ENCODE data around the gene NLGN1.
"Not testable (repeated sequence)": the region's sequence is repeated elsewhere in the genome, so short reads cannot be mapped to it uniquely, and the experiment has no call there.

NLGN1 gene

DNA sequence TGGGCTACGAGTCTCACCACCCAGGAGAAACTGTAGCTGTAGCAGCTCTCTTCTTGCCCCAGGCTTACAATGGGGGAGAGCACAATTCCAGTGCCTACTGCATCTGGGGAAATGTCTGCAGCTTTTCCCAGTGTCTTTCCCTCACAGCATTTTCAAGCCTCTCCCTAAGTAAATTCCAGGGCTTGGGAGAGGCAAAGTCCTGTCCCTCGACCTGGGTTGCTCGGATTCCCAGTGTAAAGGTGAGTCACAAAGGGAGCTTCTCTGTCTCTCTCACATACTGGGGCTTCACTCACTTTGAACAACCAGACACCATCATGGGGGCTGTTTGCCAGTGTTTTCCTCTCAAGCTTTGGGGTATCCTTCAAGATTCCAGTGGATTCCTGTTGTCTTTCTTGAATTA is 772.2 kb downstream of the NLGN1 start:
- DNase-seq (ENCODE audit: low spot score): no peak

DNA sequence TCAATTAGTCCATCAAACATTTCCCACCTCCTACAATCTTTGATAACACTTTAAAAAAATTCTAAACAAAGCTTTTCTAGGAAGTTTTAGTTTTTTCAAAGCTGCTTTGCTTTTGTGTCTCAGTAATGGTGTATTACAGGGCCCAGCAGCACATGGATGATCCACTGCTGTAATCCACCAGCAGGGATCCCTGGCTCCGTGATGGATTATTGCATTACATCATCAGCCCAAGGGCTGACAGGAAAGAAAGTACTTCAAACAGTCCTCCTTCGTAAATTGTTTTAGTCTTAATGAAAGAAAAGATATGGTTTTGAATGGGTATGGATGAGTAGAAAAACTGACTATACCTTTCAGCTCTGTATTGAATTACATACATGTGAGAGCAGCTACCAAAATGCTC is 772.7 kb downstream of the NLGN1 start:
- DNase-seq (ENCODE audit: low spot score): no peak

DNA sequence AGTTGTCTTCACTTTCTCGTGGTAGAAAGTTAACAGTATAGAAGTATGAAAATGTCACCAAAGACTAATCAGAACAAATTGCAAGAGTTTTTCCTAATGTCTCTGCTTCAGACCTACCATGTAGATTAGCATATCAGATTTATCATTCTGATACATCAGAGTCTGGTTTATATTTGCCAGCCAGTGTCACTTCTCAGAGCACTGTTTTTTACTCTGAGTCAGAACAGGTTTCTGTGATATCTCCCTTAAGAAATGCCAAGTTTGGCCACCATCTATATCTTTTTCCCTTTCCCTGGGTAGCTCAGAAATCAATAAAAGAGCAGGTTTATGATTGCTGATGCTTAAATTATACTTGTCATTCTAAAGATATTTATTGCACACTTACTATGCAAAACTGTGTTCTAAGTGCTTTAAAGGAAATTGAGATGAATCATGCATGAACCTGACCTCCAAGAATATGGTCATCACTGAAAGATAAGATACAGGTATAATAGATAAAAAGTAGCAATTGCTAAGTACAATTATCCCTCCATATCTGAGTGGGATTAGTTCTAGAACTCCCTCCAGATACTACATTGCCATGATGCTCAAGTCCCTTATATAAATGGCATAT is 788.9 kb downstream of the NLGN1 start:
- no peak for DNase-seq (ENCODE audit: low spot score)

DNA sequence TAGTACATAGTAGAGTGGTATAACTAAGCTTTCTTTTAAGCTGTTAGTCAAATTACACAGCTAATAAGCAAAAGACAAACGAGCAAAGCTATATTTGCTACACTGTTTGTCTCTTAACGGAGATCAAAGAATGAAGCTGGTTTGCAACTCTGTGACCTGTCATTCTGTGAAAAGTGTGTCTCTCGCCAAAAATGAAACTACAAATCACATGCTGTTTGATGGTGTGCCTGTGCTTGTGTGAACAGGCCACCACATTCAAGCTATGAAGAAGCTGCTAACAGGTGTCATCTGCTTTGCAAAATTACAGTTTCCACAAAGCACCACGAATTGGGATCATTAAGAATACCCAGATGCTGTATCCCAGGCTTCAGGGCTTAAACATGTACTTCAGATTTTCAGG is 793.8 kb downstream of the NLGN1 start:
- DNase-seq (ENCODE audit: low spot score): no peak

DNA sequence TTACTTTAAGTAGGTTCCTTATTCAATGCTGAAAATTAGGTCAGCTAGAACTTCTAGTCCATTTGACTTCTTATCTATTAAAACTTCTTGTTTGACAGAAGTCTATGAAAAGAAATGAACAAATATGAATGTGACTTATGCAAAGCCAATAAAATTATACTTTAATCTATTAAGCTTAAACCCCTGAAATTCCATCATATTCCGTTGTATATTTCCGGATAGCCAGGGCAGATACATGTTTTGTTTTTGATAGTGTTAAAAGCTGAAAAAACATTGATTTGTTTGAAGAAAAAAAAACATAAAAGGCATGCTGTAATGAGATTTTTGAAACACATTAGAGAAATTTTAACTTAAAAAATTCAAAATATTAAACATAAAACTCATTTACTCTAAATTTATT is 794.4 kb downstream of the NLGN1 start:
- no peak for DNase-seq (ENCODE audit: low spot score)

DNA sequence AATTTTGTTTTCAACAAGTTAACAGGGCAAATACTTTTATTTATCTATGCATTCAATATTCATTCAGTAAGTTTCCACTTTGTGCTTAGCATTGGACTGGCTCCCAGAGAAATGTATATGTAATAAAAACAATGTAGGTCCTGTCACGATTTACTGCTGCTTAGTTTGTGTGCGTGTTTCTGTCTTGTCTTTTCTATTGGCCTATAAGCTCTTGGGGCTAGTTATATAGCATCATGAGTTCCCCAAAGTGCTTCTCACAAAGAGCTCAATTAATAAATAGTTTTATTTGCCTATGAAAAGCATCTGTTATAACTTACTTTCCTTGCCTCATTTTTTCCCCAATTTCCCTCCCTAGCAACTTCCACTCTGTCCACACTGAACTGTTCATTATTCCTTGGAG is 794.9 kb downstream of the NLGN1 start:
- no peak for DNase-seq (ENCODE audit: low spot score)

DNA sequence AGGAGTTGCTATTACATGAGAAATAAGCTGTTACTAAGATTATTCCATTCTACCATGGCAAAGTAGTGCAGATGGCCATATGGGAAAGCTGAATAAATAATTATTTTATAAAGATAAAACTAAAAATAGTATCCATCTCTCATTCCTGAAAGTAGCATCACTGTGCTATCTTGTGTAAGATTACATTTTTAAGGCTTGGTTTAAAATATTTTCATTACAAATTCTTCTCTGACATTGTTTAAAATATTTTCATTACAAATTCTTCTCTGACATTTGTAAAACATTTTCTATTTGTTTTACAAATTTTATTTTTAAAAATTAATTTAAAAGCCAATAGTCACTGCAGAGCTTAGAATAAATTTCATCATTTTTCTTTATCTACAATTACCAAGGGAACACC is 796.1 kb downstream of the NLGN1 start:
- DNase-seq (ENCODE audit: low spot score): no peak

DNA sequence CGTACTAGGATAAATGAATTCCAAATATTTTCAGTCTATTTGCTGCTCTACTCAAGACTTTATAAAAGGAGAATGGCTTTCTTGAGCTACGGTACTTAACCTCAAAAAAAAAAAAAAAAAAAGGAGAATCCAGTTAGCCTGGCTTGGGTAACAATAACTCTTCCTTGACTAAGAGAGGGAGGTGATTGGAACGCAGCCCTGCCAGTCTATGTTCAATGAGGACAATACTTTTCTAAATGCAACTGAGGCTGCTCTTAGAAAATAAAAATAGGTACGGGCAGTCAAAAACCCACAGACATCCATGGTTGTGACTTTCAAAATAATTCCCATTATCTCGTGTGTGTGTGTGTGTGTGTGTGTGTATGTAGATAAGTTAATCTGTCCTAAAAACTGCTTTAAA is 799.9 kb downstream of the NLGN1 start:
- DNase-seq (ENCODE audit: low spot score): no peak

DNA sequence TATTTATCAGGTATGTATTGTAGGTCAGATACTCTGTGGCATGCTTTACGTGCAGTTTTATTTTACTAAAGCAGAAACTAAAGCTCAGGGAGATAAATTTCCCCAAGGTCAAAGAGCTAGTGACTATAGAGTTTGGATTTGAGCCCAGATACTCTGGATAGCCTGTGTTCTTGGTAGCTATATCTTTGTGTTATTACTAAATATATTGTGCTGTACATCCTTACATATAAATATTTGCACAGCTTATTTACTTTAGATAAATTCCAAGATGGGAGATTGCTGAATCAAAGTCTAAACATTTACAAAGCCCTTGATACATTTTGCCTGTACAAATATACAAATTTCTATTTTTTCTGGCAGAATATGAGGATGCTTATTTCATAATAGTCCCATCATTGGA is 800.7 kb downstream of the NLGN1 start:
- DNase-seq (ENCODE audit: low spot score): no peak

DNA sequence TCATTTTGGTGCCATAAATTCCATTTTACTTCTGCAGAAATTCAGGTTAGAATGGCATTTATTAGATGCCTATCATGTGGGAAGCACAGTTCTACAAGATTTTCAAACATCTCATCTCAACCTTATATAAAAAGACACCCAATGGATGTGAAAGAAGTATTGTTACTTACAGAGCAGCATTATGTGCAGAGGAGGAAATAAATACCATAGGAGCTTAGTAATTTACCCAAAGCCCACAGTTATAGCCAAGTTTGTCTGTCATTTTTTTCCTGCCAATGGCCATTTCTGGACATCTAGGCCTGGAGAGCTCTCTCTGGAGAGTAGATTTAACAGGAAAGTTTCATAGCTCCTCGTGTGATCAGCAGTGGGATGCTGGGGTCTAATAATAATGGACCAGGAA is 802.2 kb downstream of the NLGN1 start:
- DNase-seq (ENCODE audit: low spot score): no peak

DNA sequence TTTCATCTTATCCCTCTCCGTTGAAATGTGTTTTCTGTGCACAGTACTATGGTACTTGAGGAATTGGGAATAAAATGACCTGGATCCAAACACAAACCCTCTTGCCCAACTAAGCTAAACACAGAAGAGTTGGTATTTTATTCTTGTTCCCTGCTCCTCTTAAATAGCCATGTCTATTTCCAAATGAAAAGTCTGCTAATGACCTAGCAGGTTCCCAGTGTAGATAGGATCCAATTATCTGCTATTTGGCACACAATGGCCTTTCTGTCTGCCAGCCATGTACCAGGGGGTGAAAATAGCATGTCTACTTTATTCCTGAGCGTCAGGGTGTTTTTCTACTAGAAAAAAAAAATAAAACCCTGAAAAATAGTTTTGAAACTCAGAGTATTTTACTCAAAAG is 804.6 kb downstream of the NLGN1 start:
- DNase-seq (ENCODE audit: low spot score): no peak

DNA sequence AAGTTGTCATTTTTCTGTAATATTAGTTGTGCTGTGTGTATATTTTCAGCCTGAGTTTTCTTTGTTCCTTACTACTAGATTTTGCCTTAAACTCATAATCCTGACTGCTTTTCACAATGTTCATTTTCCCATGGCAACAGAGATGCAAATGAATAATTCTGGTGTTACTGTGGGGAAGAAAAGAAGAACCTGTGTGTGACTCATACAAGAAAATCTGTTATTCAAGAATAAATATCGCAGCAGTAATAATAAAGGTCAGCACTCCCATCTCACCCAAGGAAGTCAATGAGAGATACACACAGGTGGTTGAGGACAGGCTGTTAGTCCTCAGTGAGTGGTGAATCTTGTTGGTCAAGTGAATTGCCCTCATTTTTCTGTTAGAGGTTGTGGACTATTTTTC is 805.0 kb downstream of the NLGN1 start:
- DNase-seq (ENCODE audit: low spot score): no peak

DNA sequence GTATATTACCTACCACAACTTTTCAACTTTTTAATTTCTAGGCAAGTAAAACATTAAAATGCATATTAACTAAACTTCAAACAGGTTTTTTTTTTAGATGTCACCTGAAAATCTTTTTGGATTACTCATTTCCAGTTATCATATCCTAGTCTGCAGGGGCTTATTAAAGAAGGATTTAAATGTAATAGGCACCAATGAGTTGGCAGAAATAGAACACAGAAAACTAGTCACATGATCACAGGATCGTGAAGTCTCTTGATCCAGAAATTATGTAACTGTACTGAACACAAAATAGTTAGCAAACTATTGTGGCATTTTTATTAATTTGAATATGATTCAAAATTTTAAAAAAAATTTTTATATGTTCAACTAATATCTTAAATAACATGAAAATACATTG is 807.2 kb downstream of the NLGN1 start:
- no peak for DNase-seq (ENCODE audit: low spot score)

DNA sequence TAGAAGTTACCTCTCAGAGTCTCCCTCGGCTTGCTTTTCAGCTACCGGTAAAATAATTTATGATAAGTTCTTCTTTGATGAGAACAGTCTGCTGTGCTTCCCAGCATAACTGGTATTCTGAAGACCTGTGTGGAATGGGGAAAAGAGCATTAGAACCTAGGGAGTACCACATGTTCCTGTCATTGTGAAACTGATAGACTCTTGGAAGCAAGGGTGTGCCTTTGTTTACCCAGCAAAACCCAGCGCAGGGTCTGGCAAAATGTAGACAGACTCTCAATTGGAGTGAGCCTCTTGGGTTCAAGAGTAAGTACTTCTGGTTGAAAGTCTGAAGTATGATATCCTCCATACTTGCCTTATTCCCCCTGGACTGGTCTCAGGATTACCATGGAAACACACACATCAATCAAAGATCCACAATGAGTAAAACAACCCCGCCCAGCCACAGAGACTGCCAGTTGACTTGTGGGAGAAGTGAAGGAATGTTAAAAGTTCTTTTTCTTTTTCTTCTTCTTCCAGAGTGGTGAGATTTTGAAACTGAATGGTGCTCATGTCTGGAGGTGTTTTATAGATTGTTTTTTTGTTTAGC is 809.2 kb downstream of the NLGN1 start:
- DNase-seq (ENCODE audit: low spot score): no peak

DNA sequence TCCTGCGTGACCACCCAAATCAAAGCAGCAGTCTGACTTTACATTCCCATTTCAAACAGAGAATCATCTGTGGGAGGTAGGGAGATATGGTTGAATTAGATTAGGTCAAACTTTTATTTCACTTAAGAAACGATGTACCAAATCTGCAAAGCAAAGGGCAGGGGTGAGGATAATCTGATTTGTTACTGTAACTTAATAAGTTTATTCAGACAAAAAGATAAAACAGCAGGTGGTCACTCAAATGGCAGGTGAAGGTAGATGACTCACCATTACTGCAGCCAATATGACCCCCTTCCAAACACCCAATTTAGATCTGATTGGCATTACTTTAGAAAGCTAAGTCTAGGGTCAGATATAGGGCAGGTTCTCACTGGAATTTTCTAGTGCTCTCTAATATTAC is 810.6 kb downstream of the NLGN1 start:
- no peak for DNase-seq (ENCODE audit: low spot score)

DNA sequence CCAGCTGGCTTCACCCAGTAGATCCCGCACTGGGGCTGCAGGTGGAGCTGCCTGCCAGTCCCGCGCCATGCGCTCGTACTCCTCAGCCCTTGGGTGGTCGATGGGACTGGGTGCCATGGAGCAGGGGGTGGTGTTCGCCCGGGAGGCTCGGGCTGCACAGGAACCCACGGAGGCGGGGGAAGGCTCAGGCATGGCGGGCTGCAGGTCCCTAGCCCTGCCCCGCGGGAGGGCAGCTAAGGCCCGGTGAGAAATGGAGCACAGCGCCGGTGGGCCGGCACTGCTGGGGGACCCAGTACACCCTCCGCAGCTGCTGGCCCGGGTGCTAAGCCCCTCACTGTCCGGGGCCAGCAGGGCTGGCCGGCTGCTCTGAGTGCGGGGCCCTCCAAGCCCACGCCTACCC is 814.4 kb downstream of the NLGN1 start:
- not testable (repeated sequence) for DNase-seq (ENCODE audit: low spot score)

DNA sequence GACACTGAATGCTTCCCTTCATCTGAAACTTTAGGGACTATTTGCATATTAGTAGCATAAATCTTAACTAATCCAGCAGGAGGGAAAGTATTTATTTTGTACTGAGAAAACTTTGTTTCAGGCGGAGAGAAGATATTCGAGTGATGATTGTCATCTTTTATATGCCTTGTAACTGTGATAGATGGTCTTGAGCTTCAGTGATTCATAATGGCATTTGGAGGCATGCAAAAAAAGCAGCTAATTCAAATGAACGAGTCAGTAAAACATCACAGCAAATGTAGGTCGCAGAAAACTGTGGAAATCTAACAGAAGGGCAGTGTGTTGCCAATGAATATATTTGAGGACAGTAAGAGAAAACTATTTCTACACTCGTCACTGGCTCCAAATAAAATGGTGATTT is 817.9 kb downstream of the NLGN1 start:
- DNase-seq (ENCODE audit: low spot score): no peak

DNA sequence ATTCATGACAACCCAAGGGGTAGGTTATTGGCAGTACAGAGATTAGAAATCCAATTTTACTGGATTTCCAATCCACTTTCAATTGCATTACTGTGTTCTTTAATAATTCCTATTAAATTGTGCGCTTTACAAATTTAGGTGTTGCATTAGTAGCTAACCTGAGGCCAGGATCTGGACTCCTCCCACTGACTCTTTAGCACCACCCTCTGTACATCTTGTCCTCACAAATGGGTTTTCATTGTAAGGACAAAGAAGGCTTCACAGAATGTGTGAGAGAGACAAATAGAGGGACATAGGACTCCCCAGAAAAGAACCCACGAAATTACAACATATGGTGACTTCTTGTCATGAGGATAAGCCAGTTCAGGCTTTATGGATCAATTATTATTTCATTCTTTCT is 818.5 kb downstream of the NLGN1 start:
- DNase-seq (ENCODE audit: low spot score): no peak

DNA sequence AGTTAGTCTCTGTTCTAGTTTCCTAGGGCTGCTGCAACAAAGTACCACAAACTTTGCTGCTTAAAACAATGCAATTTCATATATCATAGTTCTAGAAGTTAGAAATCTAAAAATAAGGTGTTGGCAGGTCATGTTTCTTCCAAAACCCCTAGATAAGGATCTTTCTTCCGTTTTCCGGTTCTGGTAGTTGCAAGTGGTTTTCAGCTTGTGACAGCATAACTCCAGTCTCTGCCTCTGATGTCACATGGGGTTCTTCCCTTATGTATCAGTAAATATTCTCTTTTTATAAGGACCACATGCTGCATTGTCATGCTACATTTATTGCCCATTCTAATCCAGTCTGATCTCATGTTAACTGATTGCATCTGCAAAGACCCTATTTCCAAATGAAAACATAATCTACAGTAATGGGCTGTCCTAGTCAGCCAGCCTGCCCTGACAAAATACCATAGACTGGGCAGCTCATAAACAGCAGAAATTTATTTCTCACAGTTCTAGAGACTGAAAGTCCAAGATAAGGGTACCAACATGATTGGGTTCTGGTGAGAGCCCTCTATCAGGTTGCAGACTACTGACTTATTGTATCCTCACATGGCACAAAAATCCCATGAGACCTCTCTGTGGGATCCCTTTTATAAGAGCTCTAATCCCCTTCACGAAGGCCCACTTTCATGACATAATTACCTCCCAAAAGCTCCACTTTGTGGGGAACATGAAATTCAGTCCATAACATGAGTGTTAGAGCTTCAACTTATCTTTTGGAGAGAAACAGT is 819.6 kb downstream of the NLGN1 start:
- DNase-seq (ENCODE audit: low spot score): no peak

DNA sequence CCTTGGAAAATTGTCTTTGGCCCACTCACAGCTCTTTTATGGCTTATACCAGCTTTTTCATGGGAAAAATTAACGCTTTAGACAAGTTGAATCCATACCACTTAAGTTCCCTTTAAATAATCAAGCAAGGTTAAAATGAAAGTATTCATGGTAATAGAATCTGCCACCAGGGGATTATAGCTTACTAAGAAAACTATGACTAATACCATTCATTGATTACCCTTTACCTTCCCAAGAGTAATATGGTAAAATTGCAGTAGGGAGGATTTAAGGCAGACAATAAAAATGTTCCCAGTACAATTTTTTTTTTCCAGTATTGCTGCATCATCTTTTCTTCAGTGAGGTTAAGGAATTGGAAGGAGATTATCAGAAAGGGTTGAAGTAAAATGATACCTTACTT is 820.5 kb downstream of the NLGN1 start:
- DNase-seq (ENCODE audit: low spot score): no peak

DNA sequence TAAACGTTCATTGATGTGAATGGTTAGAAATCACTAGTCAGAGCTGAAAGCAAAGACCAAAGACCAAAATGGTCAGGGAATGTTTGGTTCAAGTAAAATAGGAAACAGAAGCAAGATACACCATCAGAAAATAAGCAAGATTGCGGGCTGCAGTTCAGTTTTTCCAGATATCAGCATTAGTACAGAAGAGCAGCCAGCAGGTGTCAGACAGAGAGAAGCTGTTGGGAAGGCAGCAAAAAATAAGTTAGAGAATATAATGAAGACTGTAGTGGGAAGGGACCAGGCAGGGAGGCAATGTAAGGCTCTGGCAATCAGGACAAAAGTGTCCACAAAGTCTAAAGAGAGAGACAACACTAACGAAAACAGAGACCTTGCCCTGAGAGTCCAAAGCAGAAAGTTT is 822.2 kb downstream of the NLGN1 start:
- DNase-seq (ENCODE audit: low spot score): no peak

DNA sequence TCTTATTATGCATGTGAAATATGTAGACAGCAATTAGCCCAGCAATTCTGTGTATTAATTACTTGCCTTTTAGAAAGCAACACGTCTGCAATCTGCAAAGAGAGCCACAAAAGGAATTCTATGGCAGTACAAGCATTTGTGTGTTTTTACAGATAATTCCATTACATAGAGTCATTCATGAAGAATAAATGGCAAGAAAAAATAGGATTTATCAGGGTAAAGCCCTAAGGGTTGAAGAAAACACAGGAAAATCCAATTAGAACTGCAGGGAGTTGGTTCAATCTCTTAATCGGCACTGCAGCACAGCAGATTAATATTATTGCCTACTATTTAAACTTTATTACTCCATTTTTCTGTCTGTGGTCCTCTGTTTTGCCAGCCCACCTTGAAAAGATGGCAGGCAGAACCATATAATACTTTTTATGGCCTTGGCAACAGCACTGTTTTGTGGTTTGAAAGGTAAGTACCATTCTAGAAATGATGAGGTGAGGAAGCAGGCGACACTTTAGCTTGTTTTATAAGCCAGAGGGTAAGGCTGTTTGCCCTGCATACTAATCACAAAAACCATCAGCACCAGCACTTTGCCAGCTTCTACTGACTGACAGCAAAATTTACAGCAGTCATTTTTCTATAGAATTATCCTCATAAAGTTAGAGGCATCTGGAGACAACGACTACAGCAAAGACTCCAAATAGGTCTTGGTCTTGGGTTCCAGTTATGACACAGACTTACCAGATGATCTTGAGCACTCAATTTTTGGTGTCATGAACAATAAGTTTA is 823.4 kb downstream of the NLGN1 start:
- DNase-seq (ENCODE audit: low spot score): no peak

DNA sequence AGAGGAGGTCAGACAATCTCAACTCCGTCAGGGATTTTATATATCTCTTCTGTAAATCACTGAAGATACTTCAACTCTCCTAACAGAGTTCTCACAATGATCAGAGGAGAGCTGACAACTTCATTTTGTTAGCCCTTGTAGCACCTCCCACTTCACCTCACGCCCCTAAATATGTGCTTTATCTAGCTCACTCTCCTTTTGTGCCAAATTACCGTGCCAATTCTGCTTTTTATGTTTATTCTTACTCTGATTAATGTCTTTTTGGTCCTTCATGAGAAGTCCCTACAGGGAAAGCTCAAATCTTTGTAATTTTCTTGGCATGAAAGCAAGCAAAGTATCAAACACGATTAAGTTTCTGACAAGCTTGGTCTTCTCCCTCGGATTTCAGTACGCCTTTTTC is 825.5 kb downstream of the NLGN1 start:
- no peak for DNase-seq (ENCODE audit: low spot score)
